Loucy (cell line): ENCODE data around the gene PTPRF.

Source experiments
- CTCF ChIP-seq: fragments of 200-600 bp; sonication (generic); conservative IDR thresholded peaks from 2 replicates; pipeline ENCODE4 v1.5.1; 2014; ENCODE audit warnings: mild to moderate bottlenecking, antibody characterized with exemption, low read length
- EZH2phosphoT487 ChIP-seq: fragments of 200-600 bp; IDR thresholded peaks from 2 replicates; pipeline ENCODE4 v1.6.1; 2018; ENCODE audit warnings: antibody characterized with exemption, mild to moderate bottlenecking, moderate library complexity, borderline replicate concordance

DNA sequence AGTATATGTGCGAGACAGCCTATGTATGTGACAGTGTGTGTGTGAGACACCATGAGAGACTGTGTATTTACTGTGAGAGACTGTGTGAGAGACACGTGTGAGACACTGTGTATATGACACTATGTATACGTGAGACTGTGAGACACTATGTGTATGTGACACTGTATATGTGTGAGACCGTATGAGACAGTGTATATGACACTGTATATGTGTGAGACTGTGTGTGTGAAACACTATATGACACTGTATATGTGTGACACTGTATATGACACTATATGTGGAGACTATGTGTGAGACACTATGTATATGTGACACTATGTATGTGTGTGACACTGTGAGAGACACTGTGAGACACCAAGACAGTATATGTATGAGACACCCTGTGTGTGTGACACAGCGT is 66.3 kb downstream of the PTPRF start:
- TF ChIP-seq CTCF (no peak), EZH2phosphoT487 (no peak)
